ENCODE data around the gene MLYCD.

Gene MLYCD

DNA sequence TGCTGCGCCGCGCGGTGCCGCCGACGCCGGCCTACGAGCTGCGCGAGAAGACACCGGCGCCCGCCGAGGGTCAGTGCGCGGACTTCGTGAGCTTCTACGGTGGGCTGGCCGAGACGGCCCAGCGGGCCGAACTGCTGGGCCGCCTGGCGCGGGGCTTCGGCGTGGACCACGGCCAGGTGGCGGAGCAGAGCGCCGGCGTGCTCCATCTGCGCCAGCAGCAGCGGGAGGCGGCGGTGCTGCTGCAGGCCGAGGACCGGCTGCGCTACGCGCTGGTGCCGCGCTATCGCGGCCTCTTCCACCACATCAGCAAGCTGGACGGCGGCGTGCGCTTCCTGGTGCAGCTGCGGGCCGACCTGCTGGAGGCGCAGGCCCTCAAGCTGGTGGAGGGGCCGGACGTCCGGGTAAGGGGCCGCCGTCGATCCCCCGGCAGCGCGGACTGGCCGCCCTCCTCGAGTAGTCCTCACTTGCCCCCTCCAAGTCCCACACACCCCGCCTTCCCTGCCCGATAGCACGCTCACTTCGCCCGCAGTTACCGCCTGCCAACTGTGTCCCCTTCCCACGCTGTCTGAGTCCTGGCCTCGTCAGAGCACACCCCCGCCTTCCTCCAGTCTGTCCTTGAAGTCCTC lies 470 bp downstream of the MLYCD start:
- Histone ChIP-seq H2AFZ (ENCODE audit: low read length, unreplicated experiment) (peak overlapping the region; percentile 90), H3K27ac (ENCODE audit: low read depth, low read length) (peak overlapping the region; percentile 7; the same call in 1 of the 2 replicates)

DNA sequence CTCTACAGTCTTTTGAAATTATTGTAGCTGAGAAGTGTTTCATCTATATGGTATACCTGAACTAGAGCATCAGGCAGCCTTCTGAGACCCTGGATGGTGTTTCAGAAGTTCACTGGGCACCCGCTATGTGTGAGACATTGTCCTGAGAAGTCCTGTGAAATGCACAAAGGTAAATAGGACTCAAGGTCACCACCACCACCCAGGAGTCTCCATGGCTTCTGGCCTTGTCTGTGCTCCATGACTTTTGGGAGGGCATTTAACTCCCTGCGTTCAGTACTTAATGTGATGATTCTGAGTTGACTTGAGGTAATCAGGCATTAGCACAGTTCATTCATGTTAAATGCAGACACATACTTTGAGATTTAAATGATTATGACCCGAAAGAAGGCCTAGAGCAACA lies 1.1 kb downstream of the MLYCD start:
- Histone ChIP-seq H3K27me3 (ENCODE audit: insufficient read depth, low read length) (0 out of 2 replicates have a peak, but pooled peaks cover 3% of the 10 kb centered on the region), H2AFZ (ENCODE audit: low read length, unreplicated experiment) (no peak overlapping the region), H3K4me3 (ENCODE audit: low read depth, low read length) (peak overlapping the region; percentile 86), H3K36me3 (ENCODE audit: insufficient read depth, low read length) (no peaks in the 10 kb centered on the region), H3K4me1 (ENCODE audit: control insufficient read depth, insufficient read depth, low read length, unreplicated experiment) (peaks cover 20% of the 10 kb centered on the region), H3K79me2 (ENCODE audit: control insufficient read depth, insufficient read depth, low read length, unreplicated experiment) (peaks cover 6% of the 10 kb centered on the region), H3K27ac (ENCODE audit: low read depth, low read length) (no peak overlapping the region)

More for the DNA sequence above, 470 bp downstream of the MLYCD start:
- peak overlapping the region; percentile 86 for H3K4me3 ChIP-seq (ENCODE audit: low read depth, low read length)
- H3K36me3 ChIP-seq (ENCODE audit: insufficient read depth, low read length): no peaks in the 10 kb centered on the region
- H3K4me1 ChIP-seq (ENCODE audit: control insufficient read depth, insufficient read depth, low read length, unreplicated experiment): peaks cover 20% of the 10 kb centered on the region
- 0 out of 2 replicates have a peak, but pooled peaks cover 6% of the 10 kb centered on the region for H3K27me3 ChIP-seq (ENCODE audit: insufficient read depth, low read length)
- peaks cover 6% of the 10 kb centered on the region for H3K79me2 ChIP-seq (ENCODE audit: control insufficient read depth, insufficient read depth, low read length, unreplicated experiment)

DNA sequence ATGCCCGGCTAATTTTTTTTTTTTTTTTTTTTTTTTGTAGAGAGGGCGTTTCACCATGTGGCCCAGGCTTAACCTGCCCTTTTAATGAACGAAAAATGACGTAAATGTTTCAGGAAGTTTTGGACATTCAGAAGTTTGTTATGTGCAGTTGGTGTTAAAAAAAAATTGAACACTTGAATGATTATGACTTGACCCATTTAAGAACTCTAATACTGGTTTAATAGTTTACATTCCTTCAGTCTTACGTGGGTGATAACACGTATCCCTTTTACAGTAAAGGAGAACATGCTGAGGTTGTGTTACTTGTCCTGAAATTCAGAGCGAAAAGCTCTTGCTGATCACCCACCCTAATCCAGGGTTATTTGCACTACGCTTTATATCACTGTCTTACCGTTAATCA lies 1.7 kb downstream of the MLYCD start:
- Histone ChIP-seq H3K4me1 (ENCODE audit: control insufficient read depth, insufficient read depth, low read length, unreplicated experiment) (peaks cover 20% of the 10 kb centered on the region), H3K36me3 (ENCODE audit: insufficient read depth, low read length) (no peaks in the 10 kb centered on the region), H2AFZ (ENCODE audit: low read length, unreplicated experiment) (no peak overlapping the region), H3K27ac (ENCODE audit: low read depth, low read length) (no peak overlapping the region), H3K79me2 (ENCODE audit: control insufficient read depth, insufficient read depth, low read length, unreplicated experiment) (peaks cover 6% of the 10 kb centered on the region), H3K27me3 (ENCODE audit: insufficient read depth, low read length) (no peaks in the 10 kb centered on the region), H3K4me3 (ENCODE audit: low read depth, low read length) (no peak overlapping the region)

DNA sequence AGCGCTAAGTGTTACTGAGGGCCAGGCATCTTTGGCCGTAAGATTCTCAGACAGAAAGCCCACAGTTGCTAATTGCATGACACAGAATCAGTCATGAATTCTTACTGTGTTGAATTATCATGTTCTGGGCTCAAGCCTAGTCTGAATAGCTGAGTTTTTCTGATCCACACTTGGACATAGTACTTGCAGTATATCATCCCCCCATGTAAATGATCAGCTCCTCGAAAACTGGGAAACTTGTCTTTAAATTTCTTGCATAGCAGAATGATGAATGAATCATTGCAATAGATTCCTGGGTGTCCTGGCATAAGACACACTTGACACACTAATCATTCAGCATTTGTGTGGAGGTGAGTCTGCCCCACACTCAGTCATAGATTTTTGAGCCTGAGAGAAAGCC lies 2.2 kb downstream of the MLYCD start:
- peaks cover 20% of the 10 kb centered on the region for H3K4me1 ChIP-seq (ENCODE audit: control insufficient read depth, insufficient read depth, low read length, unreplicated experiment)
- H3K36me3 ChIP-seq (ENCODE audit: insufficient read depth, low read length): no peaks in the 10 kb centered on the region
- H3K79me2 ChIP-seq (ENCODE audit: control insufficient read depth, insufficient read depth, low read length, unreplicated experiment): peaks cover 6% of the 10 kb centered on the region
- no peak overlapping the region for H3K4me3 ChIP-seq (ENCODE audit: low read depth, low read length)
- H3K27me3 ChIP-seq (ENCODE audit: insufficient read depth, low read length): no peaks in the 10 kb centered on the region
- no peak overlapping the region for H2AFZ ChIP-seq (ENCODE audit: low read length, unreplicated experiment)
- no peak overlapping the region for H3K27ac ChIP-seq (ENCODE audit: low read depth, low read length)

DNA sequence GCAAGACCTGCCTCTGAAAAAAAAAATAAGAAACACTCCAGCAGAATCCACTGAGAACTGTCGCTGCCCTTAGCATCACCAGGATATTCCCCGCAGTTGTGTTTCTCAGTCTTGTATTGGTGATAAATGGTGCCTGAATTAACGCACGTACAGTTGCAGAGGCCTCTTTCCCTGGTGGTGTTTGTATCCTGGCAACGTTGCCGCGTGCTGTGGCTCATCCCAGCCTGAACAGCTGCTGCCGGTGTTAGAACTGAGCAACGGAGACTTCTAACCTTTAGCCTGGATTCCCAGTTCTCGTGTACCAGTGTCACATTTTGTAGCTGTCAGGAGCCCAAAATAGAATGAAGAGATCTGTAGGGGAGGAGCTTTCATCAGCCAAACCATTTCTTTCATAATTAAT lies 4.8 kb downstream of the MLYCD start:
- H3K79me2 ChIP-seq (ENCODE audit: control insufficient read depth, insufficient read depth, low read length, unreplicated experiment): peaks cover 6% of the 10 kb centered on the region
- no peak overlapping the region for H3K4me3 ChIP-seq (ENCODE audit: low read depth, low read length)
- H3K36me3 ChIP-seq (ENCODE audit: insufficient read depth, low read length): no peaks in the 10 kb centered on the region
- H3K27me3 ChIP-seq (ENCODE audit: insufficient read depth, low read length): no peaks in the 10 kb centered on the region
- H2AFZ ChIP-seq (ENCODE audit: low read length, unreplicated experiment): no peak overlapping the region
- peaks cover 17% of the 10 kb centered on the region for H3K4me1 ChIP-seq (ENCODE audit: control insufficient read depth, insufficient read depth, low read length, unreplicated experiment)
- no peak overlapping the region for H3K27ac ChIP-seq (ENCODE audit: low read depth, low read length)

DNA sequence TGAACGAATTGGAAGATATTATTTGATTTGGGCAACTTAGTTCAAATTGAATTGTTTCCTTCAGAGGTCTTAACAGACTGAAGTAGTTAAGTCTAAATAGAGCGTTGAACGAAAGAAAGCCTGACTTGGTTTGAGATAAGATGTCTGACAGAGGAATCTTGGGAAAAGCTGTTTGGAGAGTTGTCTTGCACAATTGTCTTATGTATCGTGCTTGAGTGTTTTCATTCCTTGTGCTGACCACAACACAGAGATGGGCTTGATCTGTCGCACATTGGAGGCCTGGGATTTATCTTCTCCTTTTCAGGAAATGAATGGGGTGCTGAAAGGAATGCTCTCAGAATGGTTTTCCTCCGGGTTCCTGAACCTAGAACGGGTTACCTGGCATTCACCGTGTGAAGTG lies 7.8 kb downstream of the MLYCD start:
- no peak overlapping the region for H3K27ac ChIP-seq (ENCODE audit: low read depth, low read length)
- peaks cover under 1% of the 10 kb centered on the region for H3K4me1 ChIP-seq (ENCODE audit: control insufficient read depth, insufficient read depth, low read length, unreplicated experiment)
- no peak overlapping the region for H2AFZ ChIP-seq (ENCODE audit: low read length, unreplicated experiment)
- H3K27me3 ChIP-seq (ENCODE audit: insufficient read depth, low read length): no peaks in the 10 kb centered on the region
- no peak overlapping the region for H3K4me3 ChIP-seq (ENCODE audit: low read depth, low read length)
- H3K79me2 ChIP-seq (ENCODE audit: control insufficient read depth, insufficient read depth, low read length, unreplicated experiment): no peaks in the 10 kb centered on the region
- H3K36me3 ChIP-seq (ENCODE audit: insufficient read depth, low read length): no peaks in the 10 kb centered on the region

DNA sequence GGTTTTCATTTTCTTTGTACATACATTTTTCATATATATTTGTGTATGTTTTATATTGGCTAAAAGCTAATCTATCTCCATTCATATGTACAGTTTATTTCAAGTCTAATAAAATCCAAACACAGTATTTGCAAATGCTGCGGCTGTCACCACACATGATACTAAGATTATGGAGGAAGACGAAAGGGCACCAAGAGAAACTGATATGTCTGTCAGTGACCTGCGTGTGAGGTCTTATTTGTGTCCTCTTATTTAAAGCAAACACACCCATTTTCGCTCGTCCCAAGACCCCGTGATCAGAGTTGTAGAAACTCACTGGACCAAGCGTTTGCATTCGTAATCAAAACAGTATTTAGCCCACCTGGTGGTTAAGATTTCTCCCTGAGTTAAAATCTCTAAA lies 8.2 kb downstream of the MLYCD start:
- Histone ChIP-seq H3K4me3 (ENCODE audit: low read depth, low read length) (no peak overlapping the region), H3K36me3 (ENCODE audit: insufficient read depth, low read length) (no peaks in the 10 kb centered on the region), H3K27ac (ENCODE audit: low read depth, low read length) (no peak overlapping the region), H2AFZ (ENCODE audit: low read length, unreplicated experiment) (no peak overlapping the region), H3K27me3 (ENCODE audit: insufficient read depth, low read length) (no peaks in the 10 kb centered on the region), H3K4me1 (ENCODE audit: control insufficient read depth, insufficient read depth, low read length, unreplicated experiment) (no peaks in the 10 kb centered on the region), H3K79me2 (ENCODE audit: control insufficient read depth, insufficient read depth, low read length, unreplicated experiment) (no peaks in the 10 kb centered on the region)

DNA sequence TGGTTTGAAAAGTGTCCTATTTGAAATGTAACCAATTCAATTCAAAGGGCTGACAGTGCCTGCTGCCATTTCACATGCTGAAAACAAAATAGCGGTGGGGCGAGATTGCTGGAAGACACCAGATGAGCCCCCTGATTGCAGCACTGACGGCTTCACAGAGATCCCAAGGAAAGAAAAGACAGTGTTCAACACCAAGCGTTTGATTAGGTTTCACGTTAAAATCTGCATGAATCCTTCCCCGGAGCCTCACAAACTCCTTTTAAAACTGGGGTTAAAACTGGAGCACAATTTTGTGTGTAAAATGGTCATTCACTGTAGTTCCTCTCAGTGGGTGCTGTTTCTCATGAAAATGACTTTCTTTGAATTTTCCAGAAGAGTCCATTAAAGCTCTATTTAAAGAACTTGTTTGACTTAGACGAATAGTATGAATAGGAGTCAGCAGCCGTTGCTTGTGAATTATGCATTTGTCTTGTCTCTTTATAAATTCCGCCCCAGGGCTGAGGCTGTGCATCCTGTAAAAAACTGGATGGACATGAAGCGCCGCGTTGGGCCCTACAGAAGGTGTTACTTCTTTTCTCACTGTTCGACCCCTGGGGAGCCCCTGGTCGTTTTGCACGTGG lies 8.8 kb downstream of the MLYCD start:
- no peaks in the 10 kb centered on the region for H3K36me3 ChIP-seq (ENCODE audit: insufficient read depth, low read length)
- H3K79me2 ChIP-seq (ENCODE audit: control insufficient read depth, insufficient read depth, low read length, unreplicated experiment): no peaks in the 10 kb centered on the region
- H2AFZ ChIP-seq (ENCODE audit: low read length, unreplicated experiment): no peak overlapping the region
- H3K4me1 ChIP-seq (ENCODE audit: control insufficient read depth, insufficient read depth, low read length, unreplicated experiment): no peaks in the 10 kb centered on the region
- no peaks in the 10 kb centered on the region for H3K27me3 ChIP-seq (ENCODE audit: insufficient read depth, low read length)
- no peak overlapping the region for H3K27ac ChIP-seq (ENCODE audit: low read depth, low read length)
- H3K4me3 ChIP-seq (ENCODE audit: low read depth, low read length): no peak overlapping the region

DNA sequence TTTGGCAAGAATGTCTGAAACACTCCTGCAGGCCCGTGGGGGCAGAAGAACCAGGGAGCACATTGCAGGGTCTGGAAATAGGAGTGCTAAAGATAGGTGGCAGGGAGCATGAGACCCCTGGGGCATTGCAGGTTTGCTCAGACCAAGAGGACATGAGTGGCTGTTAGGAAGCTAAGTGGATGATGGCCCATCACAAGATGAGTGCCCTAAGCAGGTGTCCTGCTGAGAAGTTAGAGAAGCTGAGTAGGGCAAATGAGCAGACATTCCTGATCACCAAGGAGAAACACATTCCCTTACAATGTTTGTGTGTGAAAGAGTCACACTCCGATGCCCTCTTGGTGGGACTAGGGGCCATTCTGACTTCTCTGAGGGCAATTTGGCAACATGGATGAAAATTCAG lies 9.9 kb downstream of the MLYCD start:
- Histone ChIP-seq H3K4me3 (ENCODE audit: low read depth, low read length) (no peak overlapping the region), H3K27ac (ENCODE audit: low read depth, low read length) (no peak overlapping the region), H3K27me3 (ENCODE audit: insufficient read depth, low read length) (no peaks in the 10 kb centered on the region), H3K79me2 (ENCODE audit: control insufficient read depth, insufficient read depth, low read length, unreplicated experiment) (no peaks in the 10 kb centered on the region), H3K36me3 (ENCODE audit: insufficient read depth, low read length) (no peaks in the 10 kb centered on the region), H2AFZ (ENCODE audit: low read length, unreplicated experiment) (no peak overlapping the region), H3K4me1 (ENCODE audit: control insufficient read depth, insufficient read depth, low read length, unreplicated experiment) (no peaks in the 10 kb centered on the region)

DNA sequence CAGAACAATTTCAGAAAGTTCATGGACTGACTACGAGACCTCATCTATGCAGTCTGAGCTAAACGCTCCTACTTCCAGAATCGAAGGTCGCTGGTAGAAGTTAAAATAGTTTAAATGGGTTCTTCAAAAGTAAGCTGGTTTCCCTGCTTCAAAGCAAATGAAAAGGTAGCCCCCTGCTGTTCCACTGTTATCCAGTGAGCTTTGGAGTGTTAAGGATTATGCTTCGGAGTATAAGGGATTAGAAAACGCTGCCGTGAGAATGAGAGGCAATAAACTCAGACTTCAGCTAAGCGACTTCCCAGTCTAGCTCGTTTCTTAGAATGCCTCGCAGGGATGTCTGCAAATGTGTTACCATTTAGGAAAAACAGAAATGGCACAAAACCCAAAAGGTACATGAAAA lies 12.4 kb downstream of the MLYCD start:
- H3K4me3 ChIP-seq (ENCODE audit: low read depth, low read length): no peak overlapping the region

More for the DNA sequence above, 12.4 kb downstream of the MLYCD start:
- Histone ChIP-seq H3K27me3 (ENCODE audit: insufficient read depth, low read length) (no peaks in the 10 kb centered on the region), H3K4me1 (ENCODE audit: control insufficient read depth, insufficient read depth, low read length, unreplicated experiment) (no peaks in the 10 kb centered on the region), H3K36me3 (ENCODE audit: insufficient read depth, low read length) (0 out of 2 replicates have a peak, but pooled peaks cover 5% of the 10 kb centered on the region), H3K79me2 (ENCODE audit: control insufficient read depth, insufficient read depth, low read length, unreplicated experiment) (no peaks in the 10 kb centered on the region), H2AFZ (ENCODE audit: low read length, unreplicated experiment) (no peak overlapping the region), H3K27ac (ENCODE audit: low read depth, low read length) (no peak overlapping the region)

All from ACC112 (cell line).